Fibroblast of gingiva (primary cell): Measurements from ENCODE around the gene PPA1.
"Not testable (repeated sequence)": the region's sequence is repeated elsewhere in the genome, so short reads cannot be mapped to it uniquely, and the experiment has no call there.

ENCODE experiments used
- DNase-seq: peaks from one replicate; pipeline ENCODE4 v3.0.0-alpha.2; 2011; ENCODE audit warnings: low read depth

The PPA1 gene

GRCh38 chr10:70212277-70212676 is 21.0 kb downstream of the PPA1 start:
- no peak for DNase-seq

GRCh38 chr10:70206762-70207161 is 26.5 kb downstream of the PPA1 start:
- no peak for DNase-seq

GRCh38 chr10:70201105-70201504 is 32.1 kb downstream of the PPA1 start:
- no peak for DNase-seq

GRCh38 chr10:70198696-70199466 is 34.3 kb downstream of the PPA1 start:
- peak; percentile 49 for DNase-seq

- DNase-seq = no peak
Observed at GRCh38 chr10:70197235-70197945, 35.8 kb downstream of the PPA1 start.

GRCh38 chr10:70193391-70193844 is 39.8 kb downstream of the PPA1 start:
- peak; percentile 53 for DNase-seq

- peak; percentile 63 for DNase-seq
Observed at GRCh38 chr10:70192326-70192968, 40.8 kb downstream of the PPA1 start.

- DNase-seq = peak; percentile 95
Observed at GRCh38 chr10:70191972-70192305, 41.3 kb downstream of the PPA1 start.

GRCh38 chr10:70191161-70191971 is 41.9 kb downstream of the PPA1 start:
- DNase-seq = peak; percentile 45

GRCh38 chr10:70190581-70190980 is 42.6 kb downstream of the PPA1 start:
- DNase-seq = peak; percentile 63

- no peak for DNase-seq
Observed at GRCh38 chr10:70190102-70190501, 43.1 kb downstream of the PPA1 start.

- no peak for DNase-seq
Observed at GRCh38 chr10:70188768-70189167, 44.5 kb downstream of the PPA1 start.

- DNase-seq = no peak
Observed at GRCh38 chr10:70186571-70186970, 46.7 kb downstream of the PPA1 start.

GRCh38 chr10:70186090-70186489 is 47.1 kb downstream of the PPA1 start:
- DNase-seq = no peak

GRCh38 chr10:70183304-70183703 is 49.9 kb downstream of the PPA1 start:
- no peak for DNase-seq

- not testable (repeated sequence) for DNase-seq
Observed at GRCh38 chr10:70179209-70179608, 54.0 kb downstream of the PPA1 start.

GRCh38 chr10:70178139-70178725 is 55.0 kb downstream of the PPA1 start:
- no peak for DNase-seq

- DNase-seq = no peak
Observed at GRCh38 chr10:70176441-70176840, 56.8 kb downstream of the PPA1 start.

- no peak for DNase-seq
Observed at GRCh38 chr10:70175516-70175915, 57.7 kb downstream of the PPA1 start.

- DNase-seq = no peak
Observed at GRCh38 chr10:70174058-70174741, 59.0 kb downstream of the PPA1 start.
